ENCODE results near the gene CASP10. TPM values are rescaled to one million over a fixed set of nuclear protein-coding genes. Genes with fewer than 3 reads are reported as not detected.
A peak's percentile ranks its signal among the peaks of the same experiment; 100 is the strongest.
"Not testable (repeated sequence)": the region's sequence is repeated elsewhere in the genome, so short reads cannot be mapped to it uniquely, and the experiment has no call there.

Gene CASP10
- total RNA-seq, 4 donors from 2014 or later, result 6.1 to 21.4 (median 11.2) TPM

DNA sequence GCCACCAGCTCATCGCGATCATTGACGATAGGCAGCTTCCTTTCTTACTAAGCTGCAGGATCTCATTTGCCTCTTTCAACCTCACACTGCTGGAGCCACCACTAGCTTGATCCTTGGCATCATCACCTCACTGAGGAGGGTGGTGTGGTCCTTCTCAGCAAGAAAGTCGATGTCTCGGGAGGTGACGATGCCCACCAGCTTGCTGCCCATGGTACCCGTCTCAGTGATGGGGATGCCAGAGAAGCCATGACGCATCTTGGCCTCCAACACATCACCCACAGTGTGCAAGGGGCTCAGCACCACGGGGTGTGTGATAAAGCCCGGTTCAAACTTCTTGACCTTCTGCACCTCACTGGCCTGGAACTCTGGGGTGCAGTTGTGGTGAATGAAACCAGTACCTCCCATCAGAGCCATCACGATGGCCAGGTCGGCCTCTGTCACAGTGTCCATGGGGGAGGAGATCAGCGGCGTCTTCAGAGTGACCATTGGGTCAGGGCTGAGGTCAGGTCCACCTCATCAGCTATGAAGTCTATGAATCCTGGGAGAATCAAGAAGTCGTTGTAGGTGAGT, 44.5 kb upstream of the CASP10 start:
- Histone ChIP-seq H3K4me1 (peaks cover 0 to 25% (median 0%) of the 10 kb centered on the region in 4 donors), H3K36me3 (peaks cover 0 to 93% (median 25%) of the 10 kb centered on the region in 3 donors), H3K27ac (no peak overlapping the region), H3K27me3 (no peaks in the 10 kb centered on the region), H3K9me3 (no peaks in the 10 kb centered on the region), H3K4me3 (no peak overlapping the region)
- TF ChIP-seq, protein P1, sequence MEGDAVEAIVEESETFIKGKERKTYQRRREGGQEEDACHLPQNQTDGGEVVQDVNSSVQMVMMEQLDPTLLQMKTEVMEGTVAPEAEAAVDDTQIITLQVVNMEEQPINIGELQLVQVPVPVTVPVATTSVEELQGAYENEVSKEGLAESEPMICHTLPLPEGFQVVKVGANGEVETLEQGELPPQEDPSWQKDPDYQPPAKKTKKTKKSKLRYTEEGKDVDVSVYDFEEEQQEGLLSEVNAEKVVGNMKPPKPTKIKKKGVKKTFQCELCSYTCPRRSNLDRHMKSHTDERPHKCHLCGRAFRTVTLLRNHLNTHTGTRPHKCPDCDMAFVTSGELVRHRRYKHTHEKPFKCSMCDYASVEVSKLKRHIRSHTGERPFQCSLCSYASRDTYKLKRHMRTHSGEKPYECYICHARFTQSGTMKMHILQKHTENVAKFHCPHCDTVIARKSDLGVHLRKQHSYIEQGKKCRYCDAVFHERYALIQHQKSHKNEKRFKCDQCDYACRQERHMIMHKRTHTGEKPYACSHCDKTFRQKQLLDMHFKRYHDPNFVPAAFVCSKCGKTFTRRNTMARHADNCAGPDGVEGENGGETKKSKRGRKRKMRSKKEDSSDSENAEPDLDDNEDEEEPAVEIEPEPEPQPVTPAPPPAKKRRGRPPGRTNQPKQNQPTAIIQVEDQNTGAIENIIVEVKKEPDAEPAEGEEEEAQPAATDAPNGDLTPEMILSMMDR (IDR thresholded peaks at IDR 0.05), result no peak
- no peak for DNase-seq (ENCODE audit: low spot score in 2 of 2)
- 95 to 98% methylated on average over 15 of the region's 15 CpGs for WGBS, 2 donors

DNA sequence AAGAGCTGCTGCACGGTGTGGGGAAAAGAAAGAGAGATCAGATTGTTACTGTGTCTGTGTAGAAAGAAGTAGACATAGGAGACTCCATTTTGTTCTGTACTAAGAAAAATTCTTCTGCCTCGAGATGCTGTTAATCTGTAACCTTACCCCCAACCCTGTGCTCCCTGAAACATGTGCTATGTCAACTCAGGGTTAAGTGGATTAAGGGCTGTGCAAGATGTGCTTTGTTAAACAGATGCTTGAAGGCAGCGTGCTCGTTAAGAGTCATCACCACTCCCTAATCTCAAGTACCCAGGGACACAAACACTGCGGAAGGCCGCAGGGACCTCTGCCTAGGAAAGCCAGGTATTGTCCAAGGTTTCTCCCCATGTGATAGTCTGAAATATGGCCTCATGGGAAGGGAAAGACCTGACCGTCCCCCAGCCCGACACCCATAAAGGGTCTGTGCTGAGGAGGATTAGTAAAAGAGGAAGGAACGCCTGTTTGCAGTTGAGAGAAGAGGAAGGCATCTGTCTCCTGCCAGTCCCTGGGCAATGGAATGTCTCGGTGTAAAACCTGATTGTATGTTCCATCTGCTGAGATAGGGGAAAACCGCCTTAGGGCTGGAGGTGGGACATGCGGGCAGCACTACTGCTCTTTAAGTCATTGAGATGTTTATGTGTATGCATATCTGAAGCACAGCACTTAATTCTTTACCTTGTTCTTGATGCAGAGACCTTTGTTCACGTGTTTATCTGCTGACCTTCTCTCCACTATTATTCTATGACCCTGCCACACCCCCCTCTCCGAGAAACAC, 43.8 kb upstream of the CASP10 start:
- 70 to 71% methylated on average over 13 to 14 of the region's 14 CpGs for WGBS, 2 donors

DNA sequence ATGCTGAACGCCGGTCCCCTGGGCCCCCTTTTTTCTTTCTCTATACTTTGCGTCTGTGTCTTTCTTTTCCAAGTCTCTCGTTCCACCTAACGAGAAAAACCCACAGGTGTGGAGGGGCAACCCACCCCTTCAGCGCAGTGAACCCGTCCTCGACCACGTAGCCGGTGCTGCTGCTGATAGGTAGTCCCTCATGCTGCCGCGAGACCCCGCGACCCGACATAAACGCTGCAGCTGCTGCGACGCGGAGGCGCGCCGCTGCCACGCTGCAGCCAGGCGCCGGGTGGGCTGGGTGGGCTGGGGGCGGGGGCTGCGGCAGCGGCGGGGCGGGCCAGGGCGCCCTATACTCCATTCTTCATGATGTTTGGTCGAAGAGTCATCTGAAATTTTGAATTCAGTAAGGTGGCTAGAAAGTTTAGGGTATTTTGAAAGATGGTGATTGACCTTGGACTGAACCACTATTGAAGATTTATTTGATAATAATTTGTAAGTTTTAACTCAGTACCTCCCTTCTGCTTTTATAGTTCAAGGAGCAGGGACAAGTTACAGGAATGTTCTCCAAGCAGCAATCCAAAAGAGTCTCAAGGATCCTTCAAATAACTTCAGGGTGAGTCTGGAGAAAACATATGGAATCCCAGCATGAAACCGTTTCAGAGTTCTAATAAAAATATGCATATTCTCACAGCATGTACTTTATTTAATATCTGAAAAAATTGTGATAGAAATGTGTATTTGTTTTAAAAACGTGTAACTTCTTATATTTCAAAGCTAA, 42.9 kb upstream of the CASP10 start:
- Histone ChIP-seq H3K4me1 (peaks cover 0 to 13% (median 0%) of the 10 kb centered on the region in 4 donors), H3K27ac (no peak overlapping the region), H3K36me3 (peaks cover 0 to 100% (median 25%) of the 10 kb centered on the region in 3 donors), H3K4me3 (no peak overlapping the region), H3K9me3 (no peaks in the 10 kb centered on the region), H3K27me3 (no peaks in the 10 kb centered on the region)
- WGBS, 2 donors, result 55 to 64% methylated on average over 34 of the region's 34 CpGs
- no peak for DNase-seq (ENCODE audit: low spot score in 2 of 2)
- TF ChIP-seq POLR2A (IDR thresholded peaks at IDR 0.05) (no peak), EP300 (IDR thresholded peaks at IDR 0.05) (no peak)
- TF ChIP-seq, protein P1 (IDR thresholded peaks at IDR 0.05), result no peak

More for the DNA sequence above, 43.8 kb upstream of the CASP10 start:
- H3K4me1 ChIP-seq, result peaks cover 0 to 20% (median 0%) of the 10 kb centered on the region in 4 donors
- not testable (repeated sequence) for H3K27me3 ChIP-seq; H3K4me3 ChIP-seq; H3K9me3 ChIP-seq; H3K27ac ChIP-seq; DNase-seq (ENCODE audit: low spot score in 2 of 2)
- H3K36me3 ChIP-seq, result peaks cover 0 to 97% (median 25%) of the 10 kb centered on the region in 3 donors

DNA sequence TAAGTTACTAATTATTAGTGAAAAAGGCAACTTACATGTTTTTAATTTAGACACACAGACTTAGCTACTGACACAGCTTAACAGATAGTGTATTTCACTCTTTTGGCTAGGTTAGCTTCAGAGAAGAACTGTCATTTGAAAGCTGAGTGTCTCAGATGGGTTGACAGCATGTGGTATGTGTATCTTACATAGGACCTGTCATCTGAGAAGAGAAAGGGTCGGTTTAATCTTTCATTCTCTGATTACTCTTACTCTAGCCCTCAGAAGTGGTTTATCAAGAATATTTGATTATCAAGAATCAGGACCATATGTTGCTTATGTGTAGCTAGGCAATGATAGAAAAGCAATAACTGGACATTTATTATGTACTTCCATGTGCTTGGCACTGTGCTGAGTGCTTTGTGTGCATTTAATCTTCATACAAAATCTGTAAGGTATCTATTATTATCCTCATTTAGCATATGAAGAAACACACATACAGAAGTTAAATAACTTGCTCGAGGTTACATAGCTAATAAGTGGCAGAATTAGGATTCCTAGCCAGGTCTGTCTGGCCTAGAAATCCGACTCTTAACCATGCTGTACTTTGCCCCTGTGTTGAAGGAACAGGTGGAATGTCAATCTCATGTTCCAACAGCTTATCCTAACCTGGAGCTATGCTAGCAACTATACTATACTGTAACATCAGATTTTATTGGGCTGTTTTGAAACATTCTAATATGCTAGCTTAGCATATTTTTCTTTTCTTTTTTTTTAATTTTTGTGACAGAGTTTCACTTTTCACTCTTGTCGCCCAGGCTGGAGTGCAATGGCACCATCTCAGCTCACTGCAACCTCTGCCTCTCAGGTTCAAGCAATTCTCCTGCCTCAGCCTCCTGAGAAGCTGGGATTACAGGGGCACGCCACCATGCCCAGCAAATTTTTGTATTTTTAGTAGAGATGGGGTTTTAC, 38.6 kb upstream of the CASP10 start:
- 90 to 92% methylated on average over 5 of the region's 5 CpGs for whole genome bisulfite sequencing, 2 donors
- no peak for DNase-seq (ENCODE audit: low spot score in 2 of 2)
- Histone ChIP-seq H3K4me3 (no peak overlapping the region), H3K9me3 (no peaks in the 10 kb centered on the region), H3K27ac (no peak overlapping the region), H3K36me3 (peaks cover 2 to 92% (median 3%) of the 10 kb centered on the region in 3 donors), H3K4me1 (peaks cover 0 to 11% (median 3%) of the 10 kb centered on the region in 4 donors), H3K27me3 (no peaks in the 10 kb centered on the region)
- TF ChIP-seq POLR2A (IDR thresholded peaks at IDR 0.05), result no peak
- TF ChIP-seq, protein P1 (IDR thresholded peaks at IDR 0.05), result no peak
- no peak for TF ChIP-seq EP300 (IDR thresholded peaks at IDR 0.05)

DNA sequence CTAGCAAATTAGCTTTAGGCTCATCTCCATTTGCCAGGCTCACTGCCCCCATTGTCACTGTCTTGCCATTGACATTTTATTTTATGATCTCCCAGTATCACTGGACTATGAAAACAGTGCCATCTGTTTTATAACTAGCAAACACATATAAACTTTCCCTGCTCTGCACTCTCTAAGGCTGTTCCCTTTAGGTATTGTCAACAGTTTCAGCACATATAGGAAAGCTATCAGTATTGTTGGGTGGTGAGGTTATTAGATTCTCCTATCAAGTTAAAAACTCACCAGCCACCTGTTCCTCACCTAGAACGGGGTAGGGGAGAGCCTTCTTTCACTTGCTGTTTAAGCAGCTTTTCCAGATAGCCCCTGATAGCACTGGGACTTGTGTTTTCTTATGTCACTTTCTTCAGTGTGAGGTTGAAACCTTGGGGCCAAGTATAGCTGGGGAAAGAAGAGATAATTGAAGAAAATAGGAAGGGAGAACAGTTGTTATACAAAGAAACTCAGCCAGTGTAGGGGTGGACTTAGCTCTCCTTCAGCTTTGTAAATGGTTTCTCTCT, 34.4 kb upstream of the CASP10 start:
- DNase-seq (ENCODE audit: low spot score in 2 of 2), result no peak
- WGBS, 2 donors, result 89 to 94% methylated on average over 1 of the region's 1 CpG
- H3K27ac ChIP-seq, result peak overlapping the region in 3 of 4 donors; percentile 22 to 68 (median 39)
- TF ChIP-seq POLR2A (IDR thresholded peaks at IDR 0.05) (no peak), EP300 (IDR thresholded peaks at IDR 0.05) (no peak)
- TF ChIP-seq, protein P1 (IDR thresholded peaks at IDR 0.05), result no peak
- no peaks in the 10 kb centered on the region for H3K9me3 ChIP-seq
- no peak overlapping the region for H3K4me3 ChIP-seq
- peaks cover 0 to 46% (median 20%) of the 10 kb centered on the region in 4 donors for H3K4me1 ChIP-seq
- no peaks in the 10 kb centered on the region for H3K27me3 ChIP-seq
- H3K36me3 ChIP-seq, result peaks cover 3 to 87% (median 6%) of the 10 kb centered on the region in 3 donors

Data from tibial nerve (tissue), 4 donors.